Keratinocyte (primary cell): ENCODE results near the gene SSH3. TPM values are rescaled to one million over a fixed set of nuclear protein-coding genes. Genes with fewer than 3 reads are reported as not detected.

Experiments used
- DNase-seq: peaks from one replicate; pipeline ENCODE4 v3.0.0-alpha.2; 2011; ENCODE audit warnings: low read depth, missing footprints, low spot score
- FAIRE-seq: peaks from 2 replicates; lab custom pipeline; 2011; peaks lifted over from hg19 to GRCh38; lab: Jason Lieb, UNC
- H2AFZ ChIP-seq: 2 replicates; pipeline ENCODE4 v1.6.0; 2012; ENCODE audit warnings: low read length, control low read depth, inconsistent platforms; ENCODE audit not compliant: control insufficient read depth
- H3K27ac ChIP-seq: 2 replicates; pipeline ENCODE4 v1.5.1; 2011; ENCODE audit warnings: low read length; ENCODE audit not compliant: control insufficient read depth, insufficient read depth
- H3K27me3 ChIP-seq: 3 replicates; pipeline ENCODE4 v1.6.0; 2011; ENCODE audit warnings: low read length; ENCODE audit not compliant: control insufficient read depth, insufficient read depth; ENCODE audit errors: extremely low read depth
- H3K36me3 ChIP-seq, 2 experiments: 2 replicates in 1 of 2; 3 replicates in 1 of 2; pipeline ENCODE4 v1.5.1; 2011; ENCODE audit warnings: low read length in 2 of 2, mild to moderate bottlenecking in 1 of 2; ENCODE audit not compliant: control insufficient read depth in 2 of 2, insufficient read depth in 2 of 2; ENCODE audit errors: extremely low read depth in 1 of 2
- H3K4me1 ChIP-seq: 3 replicates; pipeline ENCODE4 v1.5.1; 2011; ENCODE audit warnings: low read length; ENCODE audit not compliant: control insufficient read depth, insufficient read depth; ENCODE audit errors: extremely low read depth
- H3K4me2 ChIP-seq: 3 replicates; pipeline ENCODE4 v1.6.0; 2011; ENCODE audit warnings: low read depth, low read length; ENCODE audit not compliant: control insufficient read depth, insufficient read depth; ENCODE audit errors: extremely low read depth
- H3K4me3 ChIP-seq, 3 experiments: fragments of 200-600 bp in 1 of 3; sonication (generic) in 1 of 3; 2 replicates in 2 of 3; 3 replicates in 1 of 3; pipeline ENCODE4 v1.5.1; 2011 to 2016; ENCODE audit warnings: low read length in 3 of 3, mild to moderate bottlenecking in 3 of 3, control low read depth in 2 of 3, inconsistent platforms in 1 of 3, low read depth in 1 of 3, mixed read lengths in 1 of 3, mixed run types in 1 of 3, moderate library complexity in 1 of 3; ENCODE audit not compliant: control insufficient read depth in 2 of 3, insufficient read depth in 2 of 3; ENCODE audit errors: extremely low read depth in 1 of 3
- H3K79me2 ChIP-seq: 2 replicates; pipeline ENCODE4 v1.6.0; 2012; ENCODE audit warnings: low read length; ENCODE audit not compliant: control insufficient read depth, insufficient read depth
- H3K9ac ChIP-seq: 3 replicates; pipeline ENCODE4 v1.6.0; 2011; ENCODE audit warnings: low read length; ENCODE audit not compliant: control insufficient read depth, insufficient read depth; ENCODE audit errors: extremely low read depth
- H3K9me1 ChIP-seq: 3 replicates; pipeline ENCODE4 v1.6.0; 2011; ENCODE audit warnings: low read length; ENCODE audit not compliant: control insufficient read depth, insufficient read depth; ENCODE audit errors: extremely low read depth
- H3K9me3 ChIP-seq: 2 replicates; pipeline ENCODE4 v1.5.1; 2012; ENCODE audit warnings: low read depth, low read length; ENCODE audit not compliant: control insufficient read depth
- H4K20me1 ChIP-seq: 3 replicates; pipeline ENCODE4 v1.6.0; 2011; ENCODE audit warnings: low read length; ENCODE audit not compliant: control insufficient read depth, insufficient read depth; ENCODE audit errors: extremely low read depth
- EZH2 ChIP-seq: IDR thresholded peaks from one replicate; pipeline ENCODE4 v1.6.1; 2012; ENCODE audit warnings: inconsistent platforms, mild to moderate bottlenecking, low read length, moderate library complexity
- dilution Hi-C: fragments of 300-500 bp; cut with MboI; formaldehyde crosslinking; loops from one replicate; pipeline ENCODE4 v1.7.0; 2020; ENCODE audit warnings: low sequenced_read_pairs; ENCODE audit not compliant: extremely low pct_ligation_motif_present
- polyA plus RNA-seq, 5 experiments: library from polyadenylated mRNA; depleted of rRNA in 3 of 5; stranded (reverse) in 3 of 5; stranded (forward) in 1 of 5; unstranded in 1 of 5; fragments of >200 nt; gene quantifications; 1 replicate in 1 of 5; 2 replicates in 3 of 5; 3 replicates in 1 of 5; pipeline versions ENCODE4 v1.2.1 to v1.2.3, GENCODE V29; 2011 to 2012; ENCODE audit warnings: missing spikeins in 2 of 5, low read depth in 1 of 5, low replicate concordance in 1 of 5
- TF ChIP-seq, protein P1 (sequence below), 3 experiments: IDR thresholded peaks in 1 of 3; conservative IDR thresholded peaks in 1 of 3; optimal IDR thresholded peaks in 1 of 3; 2 replicates in 2 of 3; 3 replicates in 1 of 3; pipeline versions ENCODE3 to v1.5.1; 2011; ENCODE audit warnings: low read length in 3 of 3, mild to moderate bottlenecking in 3 of 3, moderate library complexity in 2 of 3, control low read depth in 1 of 3, inconsistent platforms in 1 of 3; ENCODE audit not compliant: insufficient read depth in 2 of 3; ENCODE audit errors: extremely low read depth in 1 of 3

Gene SSH3
- polyA plus RNA-seq, 1 donor (not counting 4 experiments of a cell fraction or from before 2014, with no cell fraction given), result 24.8 TPM

GRCh38 chr11:67281552-67282150 is 21.7 kb upstream of the SSH3 start:
- no peak for TF ChIP-seq EZH2
- TF ChIP-seq, protein P1, sequence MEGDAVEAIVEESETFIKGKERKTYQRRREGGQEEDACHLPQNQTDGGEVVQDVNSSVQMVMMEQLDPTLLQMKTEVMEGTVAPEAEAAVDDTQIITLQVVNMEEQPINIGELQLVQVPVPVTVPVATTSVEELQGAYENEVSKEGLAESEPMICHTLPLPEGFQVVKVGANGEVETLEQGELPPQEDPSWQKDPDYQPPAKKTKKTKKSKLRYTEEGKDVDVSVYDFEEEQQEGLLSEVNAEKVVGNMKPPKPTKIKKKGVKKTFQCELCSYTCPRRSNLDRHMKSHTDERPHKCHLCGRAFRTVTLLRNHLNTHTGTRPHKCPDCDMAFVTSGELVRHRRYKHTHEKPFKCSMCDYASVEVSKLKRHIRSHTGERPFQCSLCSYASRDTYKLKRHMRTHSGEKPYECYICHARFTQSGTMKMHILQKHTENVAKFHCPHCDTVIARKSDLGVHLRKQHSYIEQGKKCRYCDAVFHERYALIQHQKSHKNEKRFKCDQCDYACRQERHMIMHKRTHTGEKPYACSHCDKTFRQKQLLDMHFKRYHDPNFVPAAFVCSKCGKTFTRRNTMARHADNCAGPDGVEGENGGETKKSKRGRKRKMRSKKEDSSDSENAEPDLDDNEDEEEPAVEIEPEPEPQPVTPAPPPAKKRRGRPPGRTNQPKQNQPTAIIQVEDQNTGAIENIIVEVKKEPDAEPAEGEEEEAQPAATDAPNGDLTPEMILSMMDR (optimal IDR thresholded peaks at IDR 0.05 in 1 of 3, IDR thresholded peaks at IDR 0.05 in 1 of 3, conservative IDR thresholded peaks at IDR 0.05 in 1 of 3; ENCODE audit: extremely low read depth in 1 of 3, insufficient read depth in 2 of 3, low read length in 3 of 3), result no peak
- H3K4me1 ChIP-seq, result peaks cover 13% of the 10 kb centered on the region
- no peak for FAIRE-seq
- H3K9ac ChIP-seq, result no peak overlapping the region
- H3K4me2 ChIP-seq, result no peak overlapping the region
- no peak overlapping the region for H3K4me3 ChIP-seq
- dilution Hi-C loops, result no loop called here
- peaks cover 45 to 59% of the 10 kb centered on the region in 2 experiments for H3K36me3 ChIP-seq
- H3K9me1 ChIP-seq, result no peaks in the 10 kb centered on the region
- H3K27me3 ChIP-seq, result no peaks in the 10 kb centered on the region
- H3K27ac ChIP-seq, result no peak overlapping the region
- peaks cover 14% of the 10 kb centered on the region for H3K79me2 ChIP-seq
- no peaks in the 10 kb centered on the region for H3K9me3 ChIP-seq
- H4K20me1 ChIP-seq, result no peaks in the 10 kb centered on the region
- H2AFZ ChIP-seq, result no peak overlapping the region
- DNase-seq, result no peak

GRCh38 chr11:67282155-67282875 is 21.0 kb upstream of the SSH3 start:
- no peak overlapping the region for H2AFZ ChIP-seq
- peaks cover 48 to 59% of the 10 kb centered on the region in 2 experiments for H3K36me3 ChIP-seq
- dilution Hi-C loops, result no loop called here
- no peak overlapping the region for H3K4me2 ChIP-seq
- no peaks in the 10 kb centered on the region for H3K27me3 ChIP-seq
- peaks cover 9% of the 10 kb centered on the region for H3K79me2 ChIP-seq
- H4K20me1 ChIP-seq, result no peaks in the 10 kb centered on the region
- no peak overlapping the region for H3K27ac ChIP-seq
- H3K9me1 ChIP-seq, result no peaks in the 10 kb centered on the region
- no peak overlapping the region for H3K4me3 ChIP-seq
- H3K4me1 ChIP-seq, result peaks cover 7% of the 10 kb centered on the region
- TF ChIP-seq, protein P1 (optimal IDR thresholded peaks at IDR 0.05 in 1 of 3, IDR thresholded peaks at IDR 0.05 in 1 of 3, conservative IDR thresholded peaks at IDR 0.05 in 1 of 3; ENCODE audit: extremely low read depth in 1 of 3, insufficient read depth in 2 of 3, low read length in 3 of 3), result no peak
- no peak for TF ChIP-seq EZH2
- FAIRE-seq (no peak), DNase-seq (no peak)
- no peak overlapping the region for H3K9ac ChIP-seq
- H3K9me3 ChIP-seq, result no peaks in the 10 kb centered on the region
